NB4 (cell line): ENCODE data around the gene LRRTM4.

Experiments used
- DNase-seq: peaks from one replicate; pipeline ENCODE4 v3.0.0; 2010; ENCODE audit warnings: low read depth
- H3K4me3 ChIP-seq: one replicate; pipeline ENCODE4 v1.5.1; 2011; ENCODE audit warnings: mild to moderate bottlenecking, low read depth, low read length, moderate library complexity
- CTCF ChIP-seq: IDR thresholded peaks from one replicate; pipeline ENCODE4 v1.5.1; 2012; ENCODE audit warnings: low read depth, low read length
- MAX ChIP-seq: IDR thresholded peaks from 2 replicates; pipeline ENCODE4 v1.6.1; 2011; ENCODE audit warnings: low read depth, low read length
- MYC ChIP-seq: IDR thresholded peaks from 2 replicates; pipeline ENCODE4 v1.6.1; 2011; ENCODE audit warnings: low read depth, low read length
- POLR2A ChIP-seq: IDR thresholded peaks from 2 replicates; pipeline ENCODE4 v1.6.1; 2011; ENCODE audit warnings: mild to moderate bottlenecking; ENCODE audit not compliant: insufficient read length; ENCODE audit errors: extremely low read depth

LRRTM4 gene

DNA sequence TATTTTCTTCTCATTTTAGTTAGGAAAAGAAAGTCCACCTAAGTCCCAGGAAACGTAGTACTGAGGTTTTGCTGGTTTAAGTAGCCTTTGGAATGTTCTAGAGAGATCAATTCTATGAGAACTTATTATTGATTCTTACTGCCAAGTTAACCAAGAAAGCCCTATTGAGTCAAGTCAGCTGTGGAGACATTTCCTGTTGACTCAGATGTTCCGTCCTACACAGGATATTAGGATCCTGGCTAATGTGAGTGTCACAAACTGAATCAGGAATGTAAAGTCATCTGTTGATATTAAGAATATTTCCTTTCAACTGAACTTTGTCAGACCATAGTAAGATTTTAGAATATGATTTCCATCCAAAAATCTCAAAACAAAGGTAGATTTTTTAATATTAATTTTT, 654.3 kb downstream of the LRRTM4 start:
- H3K4me3 ChIP-seq: no peak overlapping the region
- DNase-seq: peak; percentile 4
- TF ChIP-seq POLR2A (no peak), CTCF (no peak), MYC (no peak), MAX (no peak)

DNA sequence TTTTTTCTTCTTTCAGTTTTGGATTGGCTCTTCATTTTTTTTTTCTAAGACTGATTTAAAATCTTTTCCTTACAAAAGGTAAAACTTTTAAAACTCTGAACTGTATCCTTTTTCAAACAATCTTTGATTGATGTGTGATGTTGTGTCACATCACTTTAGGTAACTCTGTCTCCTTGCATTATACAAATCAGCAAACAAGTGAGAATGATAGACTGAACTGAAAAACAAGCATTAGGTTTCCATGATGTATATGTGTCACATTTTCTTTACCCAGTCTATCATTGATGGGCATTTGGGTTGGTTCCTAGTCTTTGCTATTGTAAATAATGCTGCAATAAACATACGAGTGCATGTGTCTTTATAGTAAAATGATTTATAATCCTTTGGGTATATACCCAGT, 655.7 kb downstream of the LRRTM4 start:
- no peak overlapping the region for H3K4me3 ChIP-seq
- DNase-seq: no peak
- TF ChIP-seq MYC (no peak), POLR2A (no peak), MAX (no peak), CTCF (no peak)

GRCh38 chr2:76862901-76863300, 659.3 kb downstream of the LRRTM4 start:
- TF ChIP-seq CTCF (no peak), MAX (no peak), POLR2A (no peak), MYC (no peak)
- no peak overlapping the region for H3K4me3 ChIP-seq
- no peak for DNase-seq

DNA sequence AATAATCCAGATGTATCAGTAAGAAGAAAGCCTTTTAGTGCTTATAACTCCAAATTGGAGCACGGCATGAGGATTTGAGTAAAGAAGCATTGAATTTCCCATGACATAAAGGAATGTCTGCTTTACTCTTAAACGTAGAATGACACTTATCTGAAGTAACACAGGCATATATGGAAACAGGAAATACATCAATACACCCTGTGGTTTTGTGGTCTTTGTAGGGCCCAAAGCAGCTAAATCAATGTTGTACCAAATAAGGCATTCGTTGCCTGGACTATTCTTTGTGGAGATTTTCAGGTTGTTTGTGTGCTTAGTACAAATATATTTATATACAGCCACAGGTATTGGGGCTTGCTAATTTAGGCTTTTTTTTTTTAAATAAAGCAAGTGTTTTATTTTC, 660.5 kb downstream of the LRRTM4 start:
- H3K4me3 ChIP-seq: no peak overlapping the region
- peak; percentile 22 for DNase-seq
- TF ChIP-seq MAX (no peak), CTCF (no peak), POLR2A (no peak), MYC (no peak)

GRCh38 chr2:76851000-76851399, 671.2 kb downstream of the LRRTM4 start:
- no peak overlapping the region for H3K4me3 ChIP-seq
- no peak for DNase-seq

More at GRCh38 chr2:76851000-76851399, 671.2 kb downstream of the LRRTM4 start:
- TF ChIP-seq POLR2A: no peak
- no peak for TF ChIP-seq MYC
- TF ChIP-seq MAX: no peak
- TF ChIP-seq CTCF: no peak
